GM19025 (cell line): ENCODE measurements around the gene RPS15.

Experiments used
- ATAC-seq: cut with Tn5 transposase; IDR thresholded peaks from one replicate; pipeline ENCODE4 v1.9.1; 2021; ENCODE audit warnings: mild to moderate bottlenecking, low read depth, moderate library complexity; ENCODE audit not compliant: unreplicated experiment

Gene RPS15

GRCh38 chr19:1449467-1450442 is 11.6 kb downstream of the RPS15 start, which contains the start of gene APC2:
APC2 (plus strand) TSS chr19:1450121; CDS start chr19:1453002, 2,881 bp downstream.
- no peak for ATAC-seq

- ATAC-seq: no peak
These were observed 12.8 kb downstream of the RPS15 start for GRCh38 chr19:1450735-1451731.

GRCh38 chr19:1451916-1452801 is 14.0 kb downstream of the RPS15 start:
- no peak for ATAC-seq

GRCh38 chr19:1452802-1453524 is 14.8 kb downstream of the RPS15 start:
- ATAC-seq: no peak

- ATAC-seq: no peak
These were observed 15.5 kb downstream of the RPS15 start for GRCh38 chr19:1453525-1454364.

- no peak for ATAC-seq
These were observed 16.8 kb downstream of the RPS15 start for GRCh38 chr19:1455002-1455335.

- no peak for ATAC-seq
These were observed 17.3 kb downstream of the RPS15 start for GRCh38 chr19:1455336-1456120.

GRCh38 chr19:1456121-1456900 is 18.1 kb downstream of the RPS15 start:
- ATAC-seq: no peak

- ATAC-seq: no peak
These were observed 19.0 kb downstream of the RPS15 start for GRCh38 chr19:1457031-1457739.

- ATAC-seq: no peak
These were observed 19.7 kb downstream of the RPS15 start for GRCh38 chr19:1457892-1458291.

- no peak for ATAC-seq
These were observed 21.3 kb downstream of the RPS15 start for GRCh38 chr19:1459479-1459878.

- ATAC-seq: no peak
These were observed 22.1 kb downstream of the RPS15 start for GRCh38 chr19:1460033-1460995.

- no peak for ATAC-seq
These were observed 23.7 kb downstream of the RPS15 start for GRCh38 chr19:1461862-1462261.

GRCh38 chr19:1465191-1466016 is 27.2 kb downstream of the RPS15 start:
- ATAC-seq: no peak
